GM19324 (cell line): ENCODE measurements around the gene RASL10A.

Source experiments
- ATAC-seq: cut with Tn5 transposase; IDR thresholded peaks from one replicate; pipeline ENCODE4 v1.9.1; 2021; ENCODE audit warnings: mild to moderate bottlenecking, moderate library complexity; ENCODE audit not compliant: unreplicated experiment, low FRiP score

The RASL10A gene

GRCh38 chr22:29307596-29308147, 7.8 kb downstream of the RASL10A start:
- no peak for ATAC-seq

GRCh38 chr22:29306835-29307595, 8.5 kb downstream of the RASL10A start:
- ATAC-seq: no peak

- ATAC-seq: no peak
Observed at GRCh38 chr22:29306175-29306834, 9.2 kb downstream of the RASL10A start, which contains the start of gene GAS2L1. Gene GAS2L1 (plus strand): TSS chr22:29306650. CDS start chr22:29308106, 1,456 bp downstream.

GRCh38 chr22:29305836-29306174, 9.7 kb downstream of the RASL10A start:
- no peak for ATAC-seq

GRCh38 chr22:29302681-29303465, 12.6 kb downstream of the RASL10A start:
- no peak for ATAC-seq

- ATAC-seq: no peak
Observed at GRCh38 chr22:29302402-29302680, 13.2 kb downstream of the RASL10A start.

- no peak for ATAC-seq
Observed at GRCh38 chr22:29301716-29302401, 13.6 kb downstream of the RASL10A start.

GRCh38 chr22:29300807-29301601, 14.5 kb downstream of the RASL10A start:
- ATAC-seq: no peak

GRCh38 chr22:29300467-29300806, 15.1 kb downstream of the RASL10A start:
- no peak for ATAC-seq

- ATAC-seq: no peak
Observed at GRCh38 chr22:29299136-29299900, 16.2 kb downstream of the RASL10A start.

GRCh38 chr22:29298641-29299040, 16.9 kb downstream of the RASL10A start:
- no peak for ATAC-seq

- ATAC-seq: no peak
Observed at GRCh38 chr22:29292379-29292778, 23.1 kb downstream of the RASL10A start.

GRCh38 chr22:29291215-29291614, 24.3 kb downstream of the RASL10A start:
- no peak for ATAC-seq

GRCh38 chr22:29290061-29290460, 25.4 kb downstream of the RASL10A start:
- no peak for ATAC-seq

- ATAC-seq: no peak
Observed at GRCh38 chr22:29288837-29289236, 26.7 kb downstream of the RASL10A start.

GRCh38 chr22:29284196-29284595, 31.3 kb downstream of the RASL10A start:
- no peak for ATAC-seq

GRCh38 chr22:29277927-29278326, 37.6 kb downstream of the RASL10A start:
- no peak for ATAC-seq

GRCh38 chr22:29275819-29276565, 39.5 kb downstream of the RASL10A start:
- ATAC-seq: no peak

GRCh38 chr22:29275167-29275566, 40.3 kb downstream of the RASL10A start:
- ATAC-seq: no peak
